CD4-positive, alpha-beta T cell treated with Interleukin-4 for 1 hour (primary cell): Measurements from ENCODE around the gene ATAD5.
"Not testable (repeated sequence)": the region's sequence is repeated elsewhere in the genome, so short reads cannot be mapped to it uniquely, and the experiment has no call there.

Experiments
- DNase-seq, 2 donors: peaks; one replicate each; pipeline ENCODE4 v3.0.0-alpha.2; 2020 to 2022

ATAD5 gene

DNA sequence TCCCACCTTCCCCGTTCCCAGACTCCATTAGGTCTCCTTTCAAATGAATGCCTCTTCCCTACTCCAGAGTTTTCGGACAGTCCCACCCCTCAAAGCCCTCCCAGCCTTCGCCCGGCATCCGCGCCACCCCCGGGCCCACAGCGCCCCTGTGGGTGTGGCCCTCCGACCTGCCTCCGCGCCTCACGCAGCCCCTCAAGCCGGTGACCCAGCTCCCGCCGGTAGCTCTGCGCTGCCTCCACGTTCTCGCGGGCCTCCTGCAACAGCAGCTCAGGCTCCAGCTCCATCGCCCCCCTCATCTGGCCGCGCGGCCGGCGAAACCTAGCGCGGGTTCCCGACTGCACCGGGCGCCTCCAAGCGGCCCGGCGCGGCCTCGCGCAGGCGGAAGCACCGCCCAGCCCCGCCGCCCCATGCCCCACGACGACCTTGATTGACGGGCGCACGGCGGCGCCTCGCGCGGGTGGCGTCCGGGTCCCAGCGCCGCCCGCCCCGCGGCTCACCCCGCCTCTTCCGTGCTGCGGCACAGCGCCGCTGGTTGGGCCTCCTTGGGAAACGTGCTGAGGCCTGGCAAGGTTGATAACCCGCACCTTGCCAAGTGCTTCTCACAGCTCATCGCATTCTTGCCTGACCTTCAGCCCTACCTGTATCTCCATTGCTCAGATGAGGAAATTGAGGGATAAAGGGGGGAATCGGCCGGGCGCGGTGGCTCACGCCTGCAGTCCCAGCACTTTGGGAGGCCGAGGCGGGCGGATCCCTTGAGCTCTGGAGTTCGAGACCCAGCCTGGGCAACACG is 7.2 kb upstream of the ATAD5 start, which contains the start of gene CRLF3:
CRLF3 (minus strand) TSS at position 337 of the 790 bp plus-strand sequence; CDS start at position 296, 41 bp downstream.
- peak; percentile 90 to 91 for DNase-seq

- no peak for DNase-seq
These were observed 4.7 kb upstream of the ATAD5 start for GRCh38 chr17:30827082-30827481.

- no peak for DNase-seq
These were observed 2.7 kb upstream of the ATAD5 start for GRCh38 chr17:30829022-30829421.

DNA sequence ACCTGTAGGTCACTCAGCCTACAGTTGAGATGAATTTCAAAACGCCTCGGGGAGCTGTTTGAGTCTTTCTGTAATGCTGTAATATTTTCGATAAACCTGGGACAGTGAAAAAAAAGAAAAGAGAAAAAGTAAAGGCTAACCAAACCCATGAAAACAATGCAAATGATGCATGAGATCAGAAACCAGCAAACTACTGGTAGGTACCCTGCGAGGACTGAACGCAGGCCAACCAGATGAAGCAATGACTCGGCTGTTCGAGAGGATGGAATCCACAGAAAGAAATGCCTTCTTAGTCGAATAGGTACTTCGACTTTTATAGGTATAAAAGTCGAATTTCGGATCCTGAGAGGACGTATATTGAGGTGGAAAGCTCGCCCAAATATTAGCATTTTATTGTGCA is 509 bp upstream of the ATAD5 start:
- no peak for DNase-seq

DNA sequence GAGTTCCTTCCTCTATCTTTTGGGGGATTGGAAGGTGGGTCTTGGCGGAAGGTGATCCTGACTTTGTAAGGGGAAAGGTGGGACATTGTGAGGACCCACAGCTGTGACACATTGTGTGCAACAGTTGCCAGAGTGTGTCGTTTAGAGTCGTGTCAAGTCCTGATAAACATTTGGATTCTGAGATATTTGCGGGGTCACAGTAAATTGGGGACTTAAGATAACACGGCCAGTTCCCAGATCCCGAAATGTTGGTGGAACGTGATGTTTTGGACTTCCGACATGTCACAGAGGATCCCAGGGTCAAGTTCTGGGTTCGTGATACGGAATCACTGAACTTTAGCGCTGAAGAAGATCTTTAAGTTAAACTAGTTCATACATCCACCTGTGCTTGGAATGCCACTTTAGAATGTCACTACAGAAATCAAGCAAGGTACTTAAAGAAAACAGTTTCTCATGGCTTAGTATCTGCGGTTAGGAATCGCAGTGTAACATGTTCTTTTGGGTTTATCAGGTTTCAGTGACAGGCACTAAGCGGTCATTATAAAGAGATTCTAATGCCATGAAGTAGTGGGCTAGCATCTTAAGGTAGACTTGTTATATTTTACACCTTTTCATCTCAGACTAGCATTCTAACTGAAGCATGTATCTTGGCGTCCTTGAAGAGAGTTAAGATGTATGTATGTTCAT is 815 bp downstream of the ATAD5 start:
- DNase-seq, result no peak

DNA sequence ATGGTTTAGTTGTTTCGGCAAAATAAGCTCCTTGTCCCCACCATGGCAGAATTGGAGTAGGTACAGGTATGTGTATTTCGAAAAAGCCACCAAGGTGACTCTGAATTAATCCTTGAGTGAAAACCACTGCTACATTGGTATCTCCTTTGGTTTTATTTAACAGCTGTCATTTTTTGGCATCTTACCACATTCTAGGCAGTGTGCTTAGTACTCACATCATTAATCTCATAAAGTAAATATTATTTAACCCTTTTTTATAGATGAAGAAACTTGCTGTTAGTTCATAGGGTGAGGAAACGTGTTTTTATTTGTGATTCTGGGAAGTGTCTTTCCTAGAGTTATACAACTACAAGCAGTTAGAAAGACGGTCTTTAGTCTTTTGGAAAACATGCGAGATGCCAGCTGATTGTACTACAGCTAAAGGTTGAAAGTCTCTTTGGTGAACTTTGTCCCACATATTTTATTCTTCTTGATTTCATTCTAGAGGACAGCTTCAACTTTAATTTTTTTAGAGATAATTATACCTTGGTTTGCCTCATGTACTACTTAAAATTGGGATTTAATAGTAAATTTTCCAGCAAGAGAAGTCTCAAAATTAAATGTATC is 6.5 kb downstream of the ATAD5 start:
- no peak for DNase-seq

GRCh38 chr17:30840771-30841170 is 9.0 kb downstream of the ATAD5 start:
- DNase-seq, result no peak

GRCh38 chr17:30848021-30848420 is 16.3 kb downstream of the ATAD5 start:
- no peak for DNase-seq

DNA sequence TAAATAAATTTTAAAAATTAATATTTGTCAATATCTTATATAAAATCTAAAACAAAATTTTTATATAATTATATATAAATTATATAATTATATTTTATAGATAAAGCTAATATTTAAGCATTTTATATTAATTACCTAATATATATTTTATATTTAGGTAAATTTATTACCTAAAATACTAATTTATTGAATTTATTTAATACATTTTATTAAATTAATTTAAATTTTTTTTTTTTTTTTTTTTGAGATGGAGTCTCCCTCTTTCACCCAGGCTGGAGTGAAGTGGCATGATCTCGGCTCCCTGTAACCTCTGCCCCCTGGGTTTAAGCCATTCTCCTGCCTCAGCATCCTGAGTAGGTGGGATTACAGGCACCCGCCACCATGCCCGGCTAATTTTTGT is 22.4 kb downstream of the ATAD5 start:
- DNase-seq, result no peak

- DNase-seq, result no peak
These were observed 26.9 kb downstream of the ATAD5 start for GRCh38 chr17:30858556-30859250.

DNA sequence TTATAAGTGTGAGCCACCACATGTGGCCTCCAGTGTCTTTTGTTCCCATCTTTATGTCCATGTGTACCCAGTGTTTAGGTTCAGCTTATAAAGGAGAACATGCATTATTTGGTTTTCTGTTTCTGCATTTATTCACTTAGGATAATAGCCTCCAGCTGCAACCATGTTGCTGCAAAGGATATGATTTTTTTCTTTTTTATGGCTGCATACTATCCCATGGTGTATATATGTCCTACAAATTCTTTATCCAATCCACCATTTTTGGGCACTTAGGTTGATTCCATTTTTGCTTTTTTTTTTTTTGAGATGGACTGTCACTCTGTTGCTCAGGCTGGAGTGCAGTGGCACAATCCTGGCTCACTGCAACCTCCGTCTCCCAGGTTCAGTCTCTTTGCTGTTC is 32.9 kb downstream of the ATAD5 start:
- DNase-seq, result no peak

DNA sequence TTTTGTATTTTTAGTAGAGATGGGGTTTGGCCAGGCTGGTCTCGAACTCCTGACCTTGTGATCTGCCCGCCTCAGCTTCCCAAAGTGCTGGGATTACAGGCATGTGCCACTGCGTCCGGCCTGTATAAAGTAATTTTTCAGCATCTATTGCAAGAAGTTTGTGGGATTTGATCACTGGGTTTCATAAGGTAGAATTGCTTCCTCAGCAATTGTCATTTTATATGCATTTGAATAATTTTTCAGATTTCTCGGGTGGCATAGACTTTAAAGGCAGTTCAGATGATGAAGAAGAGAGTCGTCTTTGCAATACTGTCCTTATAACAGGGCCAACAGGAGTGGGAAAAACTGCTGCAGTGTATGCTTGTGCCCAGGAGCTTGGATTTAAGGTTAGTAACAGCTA is 37.2 kb downstream of the ATAD5 start:
- no peak for DNase-seq

GRCh38 chr17:30886187-30886586 is 54.4 kb downstream of the ATAD5 start:
- DNase-seq, result no peak

DNA sequence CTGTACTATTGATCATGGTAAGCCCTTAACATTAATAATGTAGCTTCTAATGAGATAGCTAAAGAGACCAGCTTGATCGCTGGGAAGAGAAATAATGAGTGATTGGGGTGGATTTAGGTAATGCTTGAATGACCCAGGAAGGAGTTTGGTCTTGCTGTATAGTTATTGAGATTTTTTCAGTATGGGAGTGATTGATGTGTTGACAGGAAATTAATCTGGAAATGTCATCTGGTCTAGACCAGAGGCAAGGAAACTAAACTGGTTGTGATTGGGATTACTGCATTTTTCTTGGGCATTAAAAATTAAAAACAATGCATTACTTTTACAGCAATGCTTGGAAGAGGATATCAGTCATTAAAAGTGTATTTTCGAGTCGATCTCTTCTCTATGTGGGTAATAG is 62.5 kb downstream of the ATAD5 start:
- no peak for DNase-seq

DNA sequence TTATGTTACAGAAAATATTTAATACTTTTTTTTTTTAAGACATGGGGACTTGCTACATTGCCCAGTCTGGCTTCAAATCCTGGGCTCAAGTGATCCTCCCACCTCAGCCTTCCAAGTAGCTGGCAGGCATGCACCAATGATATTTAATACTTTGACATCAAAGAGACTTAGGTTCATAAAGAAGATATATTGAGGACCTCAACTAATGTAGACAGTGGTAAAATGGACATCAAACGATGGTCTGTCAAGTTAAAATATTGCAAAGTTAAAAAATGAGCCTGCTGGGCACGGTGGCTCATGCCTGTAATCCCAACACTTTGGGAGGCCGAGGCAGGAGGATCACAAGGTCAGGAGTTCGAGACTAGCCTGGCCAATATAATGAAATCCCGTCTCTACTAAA is 65.5 kb downstream of the ATAD5 start:
- DNase-seq, result no peak

- peak in 1 of 2 donors; percentile 14 for DNase-seq
These were observed 74.0 kb downstream of the ATAD5 start for GRCh38 chr17:30905742-30906100.

GRCh38 chr17:30906101-30906911 is 74.5 kb downstream of the ATAD5 start, which contains the start of gene TEFM:
TEFM (minus strand) TSS chr17:30906238; CDS start chr17:30906198, 40 bp downstream.
- DNase-seq, result peak; percentile 89 to 91

DNA sequence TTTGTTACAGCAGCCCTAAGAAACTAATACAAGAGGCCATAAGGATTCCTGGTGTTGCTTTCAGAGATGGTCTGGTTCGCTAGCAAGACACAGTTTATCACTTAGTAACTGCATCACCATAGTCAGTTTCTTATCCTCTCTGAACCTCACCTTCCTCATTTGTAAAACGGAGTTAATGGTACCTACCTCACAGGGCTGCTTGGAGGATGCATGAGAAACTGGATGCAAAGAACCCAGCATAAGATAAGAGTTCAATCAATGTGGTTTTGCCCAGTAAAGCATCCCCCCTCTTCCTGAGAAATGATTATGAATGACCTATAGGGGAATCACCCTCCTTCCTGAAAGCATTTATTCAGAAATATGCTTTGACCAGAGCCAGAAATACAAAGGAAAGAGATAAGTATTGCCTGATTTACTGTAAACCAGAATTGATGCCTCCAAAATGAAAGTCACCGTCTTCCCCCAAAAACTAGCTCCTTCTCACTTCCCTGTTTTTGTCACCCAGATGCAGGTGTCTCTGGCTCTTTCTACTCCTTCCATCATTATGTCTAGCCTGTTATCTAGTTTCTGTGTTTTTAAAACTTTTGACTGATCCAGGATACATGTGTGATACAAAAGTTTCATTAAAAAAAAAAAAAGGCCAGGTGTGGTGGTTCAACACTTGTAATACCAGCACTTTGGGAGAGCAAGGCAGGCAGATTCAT is 77.1 kb downstream of the ATAD5 start:
- DNase-seq, result no peak

DNA sequence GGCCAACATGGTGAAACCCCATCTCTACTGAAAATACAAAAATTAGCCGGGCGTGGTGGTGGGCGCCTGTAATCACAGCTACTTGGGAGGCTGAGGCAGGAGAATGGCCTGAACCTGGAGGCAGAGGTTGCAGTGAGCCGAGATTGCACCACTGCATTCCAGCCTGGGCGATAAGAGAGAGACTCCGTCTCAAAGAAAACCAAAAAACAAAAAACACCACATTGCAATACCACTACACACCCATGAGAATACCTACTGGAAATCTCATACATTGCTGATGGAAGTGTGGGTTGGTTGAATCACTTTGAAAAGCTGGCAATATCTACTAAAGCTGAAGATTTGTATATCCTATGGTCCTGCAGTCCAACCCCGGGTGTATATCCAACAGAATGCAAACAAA is 78.4 kb downstream of the ATAD5 start:
- not testable (repeated sequence) for DNase-seq

- no peak for DNase-seq
These were observed 82.2 kb downstream of the ATAD5 start for GRCh38 chr17:30913955-30914354.

- no peak for DNase-seq
These were observed 84.3 kb downstream of the ATAD5 start for GRCh38 chr17:30915833-30916611.
